ENCODE results near the gene HOXC4. TPM values are rescaled to one million over a fixed set of nuclear protein-coding genes. Genes with fewer than 3 reads are reported as not detected.

Gene HOXC4
- total and polyA plus RNA-seq, 4 donors: 0.02 TPM; not detected in 3

DNA sequence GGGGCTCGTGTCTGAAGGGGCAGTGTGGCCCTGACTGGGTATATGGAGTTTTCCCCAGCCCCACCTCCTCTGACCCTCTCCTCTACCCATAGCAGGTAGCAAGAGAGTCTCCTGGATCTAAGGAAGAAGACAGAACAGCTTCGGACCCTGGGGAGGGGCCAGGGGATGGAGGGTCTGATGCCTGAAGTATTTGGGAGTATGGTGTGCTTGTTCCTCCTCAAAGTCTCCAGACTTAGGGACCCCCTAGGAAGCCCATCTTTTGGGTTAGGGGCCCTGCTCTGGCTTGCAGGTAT lies 45.4 kb upstream of the HOXC4 start:
- Histone ChIP-seq H3K9me3 (ENCODE audit: control insufficient read depth in 4 of 4, low read length in 3 of 4) (peaks cover 0 to under 1% (median 0%) of the 10 kb centered on the region in 4 donors), H3K36me3 (ENCODE audit: control insufficient read depth in 4 of 4, insufficient read depth in 3 of 4, low read depth in 1 of 4, low read length in 3 of 4) (no peaks in the 10 kb centered on the region), H3K4me3 (ENCODE audit: low read depth in 1 of 3, low read length in 3 of 3) (no peak overlapping the region), H3K27me3 (ENCODE audit: control insufficient read depth in 4 of 4, insufficient read depth in 4 of 4, low read length in 3 of 4) (peaks cover 0 to 45% (median 18%) of the 10 kb centered on the region in 4 donors), H3K9ac (ENCODE audit: low read depth in 1 of 2, low read length in 2 of 2) (no peak overlapping the region), H3K4me1 (ENCODE audit: control insufficient read depth in 4 of 4, insufficient read depth in 4 of 4, low read length in 3 of 4) (peaks cover 0 to 15% (median 9%) of the 10 kb centered on the region in 4 donors), H3K27ac (ENCODE audit: low read depth in 1 of 2, low read length in 2 of 2) (no peak overlapping the region)
- DNase-seq (ENCODE audit: low spot score): no peak
- TF ChIP-seq FOXA2 (IDR thresholded peaks at IDR 0.05): no peak
- no peak for TF ChIP-seq EGR1 (IDR thresholded peaks at IDR 0.05; ENCODE audit: low read depth in 2 of 2)
- TF ChIP-seq, protein P1, sequence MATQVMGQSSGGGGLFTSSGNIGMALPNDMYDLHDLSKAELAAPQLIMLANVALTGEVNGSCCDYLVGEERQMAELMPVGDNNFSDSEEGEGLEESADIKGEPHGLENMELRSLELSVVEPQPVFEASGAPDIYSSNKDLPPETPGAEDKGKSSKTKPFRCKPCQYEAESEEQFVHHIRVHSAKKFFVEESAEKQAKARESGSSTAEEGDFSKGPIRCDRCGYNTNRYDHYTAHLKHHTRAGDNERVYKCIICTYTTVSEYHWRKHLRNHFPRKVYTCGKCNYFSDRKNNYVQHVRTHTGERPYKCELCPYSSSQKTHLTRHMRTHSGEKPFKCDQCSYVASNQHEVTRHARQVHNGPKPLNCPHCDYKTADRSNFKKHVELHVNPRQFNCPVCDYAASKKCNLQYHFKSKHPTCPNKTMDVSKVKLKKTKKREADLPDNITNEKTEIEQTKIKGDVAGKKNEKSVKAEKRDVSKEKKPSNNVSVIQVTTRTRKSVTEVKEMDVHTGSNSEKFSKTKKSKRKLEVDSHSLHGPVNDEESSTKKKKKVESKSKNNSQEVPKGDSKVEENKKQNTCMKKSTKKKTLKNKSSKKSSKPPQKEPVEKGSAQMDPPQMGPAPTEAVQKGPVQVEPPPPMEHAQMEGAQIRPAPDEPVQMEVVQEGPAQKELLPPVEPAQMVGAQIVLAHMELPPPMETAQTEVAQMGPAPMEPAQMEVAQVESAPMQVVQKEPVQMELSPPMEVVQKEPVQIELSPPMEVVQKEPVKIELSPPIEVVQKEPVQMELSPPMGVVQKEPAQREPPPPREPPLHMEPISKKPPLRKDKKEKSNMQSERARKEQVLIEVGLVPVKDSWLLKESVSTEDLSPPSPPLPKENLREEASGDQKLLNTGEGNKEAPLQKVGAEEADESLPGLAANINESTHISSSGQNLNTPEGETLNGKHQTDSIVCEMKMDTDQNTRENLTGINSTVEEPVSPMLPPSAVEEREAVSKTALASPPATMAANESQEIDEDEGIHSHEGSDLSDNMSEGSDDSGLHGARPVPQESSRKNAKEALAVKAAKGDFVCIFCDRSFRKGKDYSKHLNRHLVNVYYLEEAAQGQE (IDR thresholded peaks at IDR 0.05): no peak
- TF ChIP-seq, protein P2, sequence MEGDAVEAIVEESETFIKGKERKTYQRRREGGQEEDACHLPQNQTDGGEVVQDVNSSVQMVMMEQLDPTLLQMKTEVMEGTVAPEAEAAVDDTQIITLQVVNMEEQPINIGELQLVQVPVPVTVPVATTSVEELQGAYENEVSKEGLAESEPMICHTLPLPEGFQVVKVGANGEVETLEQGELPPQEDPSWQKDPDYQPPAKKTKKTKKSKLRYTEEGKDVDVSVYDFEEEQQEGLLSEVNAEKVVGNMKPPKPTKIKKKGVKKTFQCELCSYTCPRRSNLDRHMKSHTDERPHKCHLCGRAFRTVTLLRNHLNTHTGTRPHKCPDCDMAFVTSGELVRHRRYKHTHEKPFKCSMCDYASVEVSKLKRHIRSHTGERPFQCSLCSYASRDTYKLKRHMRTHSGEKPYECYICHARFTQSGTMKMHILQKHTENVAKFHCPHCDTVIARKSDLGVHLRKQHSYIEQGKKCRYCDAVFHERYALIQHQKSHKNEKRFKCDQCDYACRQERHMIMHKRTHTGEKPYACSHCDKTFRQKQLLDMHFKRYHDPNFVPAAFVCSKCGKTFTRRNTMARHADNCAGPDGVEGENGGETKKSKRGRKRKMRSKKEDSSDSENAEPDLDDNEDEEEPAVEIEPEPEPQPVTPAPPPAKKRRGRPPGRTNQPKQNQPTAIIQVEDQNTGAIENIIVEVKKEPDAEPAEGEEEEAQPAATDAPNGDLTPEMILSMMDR (IDR thresholded peaks at IDR 0.05; ENCODE audit: low read depth, low read length, missing input control): no peak
- no peak for TF ChIP-seq JUND (IDR thresholded peaks at IDR 0.05)
- no peak for TF ChIP-seq RXRA (IDR thresholded peaks at IDR 0.05)
- no peak for TF ChIP-seq HNF4G (IDR thresholded peaks at IDR 0.05)
- TF ChIP-seq SP1 (IDR thresholded peaks at IDR 0.05): no peak
- TF ChIP-seq, protein P3, sequence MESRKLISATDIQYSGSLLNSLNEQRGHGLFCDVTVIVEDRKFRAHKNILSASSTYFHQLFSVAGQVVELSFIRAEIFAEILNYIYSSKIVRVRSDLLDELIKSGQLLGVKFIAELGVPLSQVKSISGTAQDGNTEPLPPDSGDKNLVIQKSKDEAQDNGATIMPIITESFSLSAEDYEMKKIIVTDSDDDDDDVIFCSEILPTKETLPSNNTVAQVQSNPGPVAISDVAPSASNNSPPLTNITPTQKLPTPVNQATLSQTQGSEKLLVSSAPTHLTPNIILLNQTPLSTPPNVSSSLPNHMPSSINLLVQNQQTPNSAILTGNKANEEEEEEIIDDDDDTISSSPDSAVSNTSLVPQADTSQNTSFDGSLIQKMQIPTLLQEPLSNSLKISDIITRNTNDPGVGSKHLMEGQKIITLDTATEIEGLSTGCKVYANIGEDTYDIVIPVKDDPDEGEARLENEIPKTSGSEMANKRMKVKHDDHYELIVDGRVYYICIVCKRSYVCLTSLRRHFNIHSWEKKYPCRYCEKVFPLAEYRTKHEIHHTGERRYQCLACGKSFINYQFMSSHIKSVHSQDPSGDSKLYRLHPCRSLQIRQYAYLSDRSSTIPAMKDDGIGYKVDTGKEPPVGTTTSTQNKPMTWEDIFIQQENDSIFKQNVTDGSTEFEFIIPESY (IDR thresholded peaks at IDR 0.05): no peak
- no peak for TF ChIP-seq RAD21 (IDR thresholded peaks at IDR 0.05)
- TF ChIP-seq NR2F2 (IDR thresholded peaks at IDR 0.05): no peak
- TF ChIP-seq TAF1 (conservative IDR thresholded peaks at IDR 0.05): no peak
- no peak for TF ChIP-seq FOXA1 (IDR thresholded peaks at IDR 0.05)
- no peak for TF ChIP-seq GABPA (IDR thresholded peaks at IDR 0.05 in 1 of 2, conservative IDR thresholded peaks at IDR 0.05 in 1 of 2)
- WGBS: 14% methylated on average over 2 of the region's 2 CpGs

DNA sequence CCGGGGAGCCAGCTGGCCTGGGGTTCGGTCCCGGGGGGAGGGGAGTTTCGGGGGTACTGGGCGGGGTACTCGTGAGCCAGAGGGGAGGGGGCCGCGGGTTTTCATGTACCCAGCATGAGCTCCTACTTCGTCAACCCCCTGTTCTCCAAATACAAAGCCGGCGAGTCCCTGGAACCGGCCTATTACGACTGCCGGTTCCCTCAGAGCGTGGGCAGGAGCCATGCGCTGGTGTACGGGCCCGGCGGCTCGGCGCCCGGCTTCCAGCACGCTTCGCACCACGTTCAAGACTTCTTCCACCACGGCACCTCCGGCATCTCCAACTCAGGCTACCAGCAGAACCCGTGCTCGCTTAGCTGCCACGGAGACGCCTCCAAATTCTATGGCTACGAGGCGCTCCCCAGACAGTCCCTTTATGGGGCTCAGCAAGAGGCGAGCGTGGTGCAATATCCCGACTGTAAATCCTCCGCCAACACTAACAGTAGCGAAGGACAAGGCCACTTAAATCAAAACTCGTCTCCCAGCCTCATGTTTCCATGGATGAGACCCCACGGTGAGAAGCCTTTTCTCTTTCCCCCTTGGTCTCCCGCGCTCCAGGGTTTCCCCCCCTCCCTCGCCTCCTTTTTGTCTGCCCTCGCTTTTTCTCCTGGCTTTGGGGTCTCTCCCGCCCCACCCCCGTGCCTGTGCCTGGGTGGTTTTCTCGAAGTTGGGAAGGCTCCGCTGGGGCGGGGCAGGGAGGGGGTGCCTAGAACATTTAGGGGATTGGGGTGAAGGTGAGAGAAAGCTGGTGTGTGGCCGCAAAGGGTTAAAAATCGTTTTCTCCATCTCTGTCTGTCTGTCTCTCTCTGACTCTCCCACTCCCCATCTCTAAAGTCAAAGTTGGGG lies 44.2 kb upstream of the HOXC4 start:
- no peak overlapping the region for H3K9ac ChIP-seq (ENCODE audit: low read depth in 1 of 2, low read length in 2 of 2)
- no peak overlapping the region for H3K27ac ChIP-seq (ENCODE audit: low read depth in 1 of 2, low read length in 2 of 2)
- H3K4me3 ChIP-seq (ENCODE audit: low read depth in 1 of 3, low read length in 3 of 3): peak overlapping the region in 1 of 3 donors; percentile 14
- WGBS: 5% methylated on average over 51 of the region's 51 CpGs
- H3K9me3 ChIP-seq (ENCODE audit: control insufficient read depth in 4 of 4, low read length in 3 of 4): peaks cover 0 to 5% (median 0%) of the 10 kb centered on the region in 4 donors
- peaks cover under 1 to 19% (median 11%) of the 10 kb centered on the region in 4 donors for H3K4me1 ChIP-seq (ENCODE audit: control insufficient read depth in 4 of 4, insufficient read depth in 4 of 4, low read length in 3 of 4)
- no peak for DNase-seq (ENCODE audit: low spot score)
- no peaks in the 10 kb centered on the region for H3K36me3 ChIP-seq (ENCODE audit: control insufficient read depth in 4 of 4, insufficient read depth in 3 of 4, low read depth in 1 of 4, low read length in 3 of 4)
- peaks cover 0 to 44% (median 24%) of the 10 kb centered on the region in 4 donors for H3K27me3 ChIP-seq (ENCODE audit: control insufficient read depth in 4 of 4, insufficient read depth in 4 of 4, low read length in 3 of 4)
- TF ChIP-seq YY1 (IDR thresholded peaks at IDR 0.05) (no peak), SP1 (IDR thresholded peaks at IDR 0.05) (no peak), HNF4A (conservative IDR thresholded peaks at IDR 0.05) (no peak), JUND (IDR thresholded peaks at IDR 0.05) (no peak), RXRA (IDR thresholded peaks at IDR 0.05) (no peak), FOXA1 (IDR thresholded peaks at IDR 0.05) (no peak), EGR1 (IDR thresholded peaks at IDR 0.05; ENCODE audit: low read depth in 2 of 2) (no peak), RAD21 (IDR thresholded peaks at IDR 0.05) (no peak), TAF1 (conservative IDR thresholded peaks at IDR 0.05) (no peak)
- TF ChIP-seq, protein P3 (IDR thresholded peaks at IDR 0.05): no peak
- TF ChIP-seq, protein P2 (IDR thresholded peaks at IDR 0.05; ENCODE audit: low read depth, low read length, missing input control): no peak
- TF ChIP-seq, protein P4, sequence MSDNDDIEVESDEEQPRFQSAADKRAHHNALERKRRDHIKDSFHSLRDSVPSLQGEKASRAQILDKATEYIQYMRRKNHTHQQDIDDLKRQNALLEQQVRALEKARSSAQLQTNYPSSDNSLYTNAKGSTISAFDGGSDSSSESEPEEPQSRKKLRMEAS (IDR thresholded peaks at IDR 0.05): no peak
